Omental fat pad (tissue), 4 donors: ENCODE data around the gene SH3TC2. TPM values are rescaled to one million over a fixed set of nuclear protein-coding genes. Genes with fewer than 3 reads are reported as not detected.

Source experiments
- ATAC-seq: fragments of 150-250 bp; one replicate; pipeline ENCODE4 v1.9.1; 2016; ENCODE audit warnings: mild to moderate bottlenecking, moderate library complexity; ENCODE audit not compliant: low FRiP score
- DNase-seq: peaks from one replicate; pipeline ENCODE4 v3.0.0-alpha.2; 2019; ENCODE audit warnings: low spot score
- CTCF ChIP-seq, 3 donors: fragments of 450-650 bp; IDR thresholded peaks; one replicate each; pipeline ENCODE4 v1.5.1; 2016 to 2017; ENCODE audit warnings: antibody characterized with exemption in 3 of 3, mild to moderate bottlenecking in 3 of 3, moderate library complexity in 2 of 3
- total RNA-seq, 4 donors: library from RNA; depleted of rRNA; stranded (reverse); fragments of >200 nt; gene quantifications; one replicate each; pipeline ENCODE4 v1.1.0, GENCODE V29; 2016

Gene SH3TC2
- total RNA-seq, 4 donors from 2014 or later: 0.69 to 8.4 (median 2.1) TPM

DNA sequence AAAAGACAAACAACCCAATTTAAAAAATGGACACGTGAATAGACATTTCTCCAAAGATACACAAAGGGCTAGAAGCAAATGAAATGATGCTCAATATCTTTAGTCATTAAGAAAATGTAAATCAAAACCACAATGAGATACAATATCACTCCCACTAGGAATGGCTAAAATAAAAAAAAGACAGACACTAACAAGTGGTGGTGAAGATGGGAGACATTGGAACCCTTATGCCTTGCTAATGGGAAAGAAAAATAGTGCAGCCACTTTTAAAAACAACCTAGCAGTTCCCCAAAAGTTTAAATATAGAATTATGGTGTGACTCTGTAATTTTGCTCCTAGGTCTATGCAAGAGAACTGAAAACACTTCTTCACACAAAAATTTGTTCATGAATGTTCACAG lies 40.7 kb downstream of the SH3TC2 start:
- no peak for DNase-seq
- no peak for ATAC-seq
- TF ChIP-seq CTCF (IDR thresholded peaks at IDR 0.05): no peak

- TF ChIP-seq CTCF (IDR thresholded peaks at IDR 0.05): no peak
- ATAC-seq (no peak), DNase-seq (no peak)
Measured at GRCh38 chr5:149019679-149020078, 43.2 kb downstream of the SH3TC2 start.

GRCh38 chr5:149018909-149019443 lies 43.9 kb downstream of the SH3TC2 start:
- ATAC-seq (no peak), DNase-seq (no peak)

GRCh38 chr5:149017636-149018035 lies 45.2 kb downstream of the SH3TC2 start:
- no peak for TF ChIP-seq CTCF (IDR thresholded peaks at IDR 0.05)

More at GRCh38 chr5:149018909-149019443, 43.9 kb downstream of the SH3TC2 start:
- no peak for TF ChIP-seq CTCF (IDR thresholded peaks at IDR 0.05)

DNA sequence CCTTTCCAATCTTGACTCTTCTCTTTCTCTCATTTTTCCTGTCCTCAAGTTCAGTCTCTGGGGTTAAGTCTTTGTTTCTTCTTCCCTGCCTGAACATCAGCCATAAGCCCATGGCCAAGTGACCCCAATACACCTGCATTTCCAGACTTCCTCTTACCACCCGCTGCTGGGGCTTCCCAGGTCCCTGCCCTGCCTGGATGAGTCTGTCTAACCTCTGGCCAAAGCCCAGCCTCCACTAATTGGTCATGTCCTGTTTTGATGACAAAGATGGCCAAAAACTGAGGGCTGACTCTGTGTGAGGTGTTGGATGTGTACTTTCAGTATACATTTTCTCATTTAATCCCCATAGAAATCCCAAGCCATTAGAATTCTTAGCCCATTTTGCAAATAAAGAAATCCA lies 47.3 kb downstream of the SH3TC2 start:
- no peak for DNase-seq

More at GRCh38 chr5:149017636-149018035, 45.2 kb downstream of the SH3TC2 start:
- ATAC-seq: no peak
- DNase-seq: no peak

DNA sequence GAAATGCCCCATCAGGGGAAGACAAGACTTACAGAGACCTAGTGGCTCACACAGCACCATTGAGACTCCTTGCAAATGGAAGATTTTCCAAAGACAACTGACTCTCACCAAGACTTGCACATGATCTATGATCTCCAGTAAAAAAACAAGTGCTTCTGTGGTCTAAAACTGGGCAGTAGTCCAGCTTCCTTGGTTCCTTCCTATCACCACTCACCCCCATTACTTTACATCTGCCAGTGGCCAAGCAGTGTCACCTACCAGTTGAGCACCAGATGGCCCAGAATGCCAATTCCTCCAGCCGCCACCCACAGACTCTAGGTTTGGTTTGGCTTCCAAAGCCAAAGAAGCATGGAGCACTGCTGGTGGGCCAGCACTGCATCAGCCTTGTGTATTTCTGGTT lies 47.7 kb downstream of the SH3TC2 start:
- DNase-seq (no peak), ATAC-seq (no peak)
- TF ChIP-seq CTCF (IDR thresholded peaks at IDR 0.05): no peak

More for the DNA sequence above, 47.3 kb downstream of the SH3TC2 start:
- ATAC-seq: no peak
- TF ChIP-seq CTCF (IDR thresholded peaks at IDR 0.05): no peak

DNA sequence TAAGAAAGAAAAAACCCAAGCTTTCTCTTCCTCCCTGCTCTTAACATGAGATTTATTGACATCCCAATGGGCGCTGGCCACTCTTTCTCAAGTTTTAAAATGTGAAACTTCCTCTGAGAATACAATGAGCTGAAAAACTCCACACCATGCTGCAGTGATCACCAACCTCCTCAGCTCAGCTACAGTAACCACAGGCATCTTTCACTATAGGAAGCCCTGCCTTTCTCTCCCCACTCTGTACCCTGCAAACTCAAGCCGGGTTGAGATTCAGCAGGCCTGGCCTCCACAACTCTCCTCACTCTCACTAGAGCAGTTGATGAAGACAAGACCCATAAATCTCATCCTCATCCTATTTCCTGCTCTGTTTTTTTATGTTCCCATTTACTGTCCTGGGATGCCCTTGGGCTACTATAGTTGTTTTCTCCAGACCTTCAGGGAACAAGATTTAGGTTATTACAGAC lies 48.3 kb downstream of the SH3TC2 start:
- ATAC-seq: no peak
- TF ChIP-seq CTCF (IDR thresholded peaks at IDR 0.05): no peak
- DNase-seq: no peak
